H9 (cell line): ENCODE data around the gene SLC12A4. TPM values are rescaled to one million over a fixed set of nuclear protein-coding genes. Genes with fewer than 3 reads are reported as not detected.

Experiments used
- DNase-seq: peaks from one replicate; pipeline ENCODE4 v3.0.0-alpha.2; 2017
- H2AFZ ChIP-seq: one replicate; pipeline ENCODE4 v1.6.1; 2013; ENCODE audit warnings: mild to moderate bottlenecking, low read length, control low read depth, moderate library complexity
- H2AK5ac ChIP-seq: 2 replicates; pipeline ENCODE4 v1.6.1; 2013; ENCODE audit warnings: low read length, control low read depth, mixed read lengths; ENCODE audit not compliant: insufficient read length
- H2BK120ac ChIP-seq: one replicate; pipeline ENCODE4 v1.6.1; 2013; ENCODE audit warnings: low read depth, mild to moderate bottlenecking, low read length, control low read depth, inconsistent platforms; ENCODE audit not compliant: poor library complexity, severe bottlenecking
- H2BK12ac ChIP-seq: 2 replicates; pipeline ENCODE4 v1.6.1; 2013; ENCODE audit warnings: low read length, control low read depth, mixed read lengths, low read depth; ENCODE audit not compliant: insufficient read length
- H2BK15ac ChIP-seq: 2 replicates; pipeline ENCODE4 v1.6.1; 2013; ENCODE audit warnings: low read depth, low read length, control low read depth
- H2BK20ac ChIP-seq: one replicate; pipeline ENCODE4 v1.6.1; 2013; ENCODE audit warnings: low read depth, mild to moderate bottlenecking, low read length, control low read depth, inconsistent platforms; ENCODE audit not compliant: poor library complexity, severe bottlenecking
- H2BK5ac ChIP-seq: 2 replicates; pipeline ENCODE4 v1.6.1; 2013; ENCODE audit warnings: low read length, control low read depth, mixed read lengths; ENCODE audit not compliant: insufficient read length
- H3K14ac ChIP-seq: 2 replicates; pipeline ENCODE4 v1.6.1; 2013; ENCODE audit warnings: low read length, control low read depth; ENCODE audit not compliant: insufficient read depth
- H3K18ac ChIP-seq: 2 replicates; pipeline ENCODE4 v1.6.1; 2013; ENCODE audit warnings: low read depth, mild to moderate bottlenecking, mixed read lengths, low read length, control low read depth; ENCODE audit not compliant: insufficient read length
- H3K23ac ChIP-seq: 2 replicates; pipeline ENCODE4 v1.6.1; 2013; ENCODE audit warnings: low read length, control low read depth, mixed read lengths, low read depth; ENCODE audit not compliant: insufficient read length
- H3K23me2 ChIP-seq: 2 replicates; pipeline ENCODE4 v1.6.1; 2013; ENCODE audit warnings: low read depth, mild to moderate bottlenecking, mixed read lengths, low read length, control low read depth; ENCODE audit not compliant: insufficient read length, poor library complexity, severe bottlenecking
- H3K27ac ChIP-seq: 2 replicates; pipeline ENCODE4 v1.5.1; 2013; ENCODE audit warnings: low read length, control low read depth, mixed read lengths, low read depth; ENCODE audit not compliant: insufficient read length
- H3K27me3 ChIP-seq: 2 replicates; pipeline ENCODE4 v1.6.1; 2013; ENCODE audit warnings: low read length, control low read depth, inconsistent platforms; ENCODE audit not compliant: insufficient read depth
- H3K4ac ChIP-seq: 2 replicates; pipeline ENCODE4 v1.6.1; 2013; ENCODE audit warnings: low read depth, mild to moderate bottlenecking, control low read depth, inconsistent platforms, low read length, moderate library complexity
- H3K4me1 ChIP-seq: 2 replicates; pipeline ENCODE4 v1.6.1; 2013; ENCODE audit warnings: low read length, control low read depth, inconsistent platforms; ENCODE audit not compliant: insufficient read depth
- H3K4me2 ChIP-seq: 2 replicates; pipeline ENCODE4 v1.6.1; 2013; ENCODE audit warnings: low read length, control low read depth, mixed read lengths; ENCODE audit not compliant: insufficient read length, insufficient read depth
- H3K56ac ChIP-seq: 2 replicates; pipeline ENCODE4 v1.6.1; 2013; ENCODE audit warnings: low read depth, mild to moderate bottlenecking, mixed read lengths, low read length, control low read depth; ENCODE audit not compliant: insufficient read length
- H3K79me1 ChIP-seq: 2 replicates; pipeline ENCODE4 v1.6.1; 2013; ENCODE audit warnings: low read depth, mild to moderate bottlenecking, moderate library complexity, low read length, control low read depth, inconsistent platforms; ENCODE audit not compliant: insufficient read depth, poor library complexity, severe bottlenecking
- H3K79me2 ChIP-seq: 2 replicates; pipeline ENCODE4 v1.6.1; 2013; ENCODE audit warnings: low read length, control low read depth, inconsistent platforms; ENCODE audit not compliant: insufficient read depth
- H3K9ac ChIP-seq: 2 replicates; pipeline ENCODE4 v1.6.1; 2013; ENCODE audit warnings: low read length, control low read depth, mixed read lengths; ENCODE audit not compliant: insufficient read length; ENCODE audit errors: extremely low read depth
- H3K9me3 ChIP-seq: one replicate; pipeline ENCODE4 v1.6.1; 2013; ENCODE audit warnings: low read depth, low read length, inconsistent platforms; ENCODE audit not compliant: control insufficient read depth
- H3T11ph ChIP-seq: one replicate; pipeline ENCODE4 v1.6.1; 2013; ENCODE audit warnings: mild to moderate bottlenecking, low read length, control low read depth, inconsistent platforms
- H4K20me1 ChIP-seq: one replicate; pipeline ENCODE4 v1.6.1; 2013; ENCODE audit not compliant: control insufficient read depth, insufficient read length, insufficient read depth
- H4K5ac ChIP-seq: 2 replicates; pipeline ENCODE4 v1.6.1; 2013; ENCODE audit warnings: low read depth, mild to moderate bottlenecking, mixed read lengths, low read length, control low read depth; ENCODE audit not compliant: insufficient read length
- H4K8ac ChIP-seq: replicated peaks from 2 replicates; pipeline ENCODE4 v1.6.1; 2013; ENCODE audit warnings: low read length, control low read depth, mixed read lengths, low read depth; ENCODE audit not compliant: insufficient read length
- H4K91ac ChIP-seq: 2 replicates; pipeline ENCODE4 v1.6.1; 2013; ENCODE audit warnings: low read depth, mild to moderate bottlenecking, moderate library complexity, mixed read lengths, low read length, control low read depth; ENCODE audit not compliant: insufficient read length
- H3K27ac Mint-ChIP-seq, 3 experiments: 2 replicates in 2 of 3; 3 replicates in 1 of 3; pipeline ENCODE4 v1.8.0; 2020 to 2021; ENCODE audit warnings: mixed read lengths in 3 of 3, mild to moderate bottlenecking in 1 of 3, moderate library complexity in 1 of 3
- H3K27me3 Mint-ChIP-seq: 2 replicates; pipeline ENCODE4 v1.8.0; 2021; ENCODE audit warnings: low read depth, mild to moderate bottlenecking, moderate library complexity, mixed read lengths
- H3K36me3 Mint-ChIP-seq, 3 experiments: 2 replicates in 2 of 3; 3 replicates in 1 of 3; pipeline ENCODE4 v1.8.0; 2020 to 2021; ENCODE audit warnings: low read depth in 3 of 3, mixed read lengths in 3 of 3; ENCODE audit not compliant: insufficient read depth in 1 of 3
- H3K4me1 Mint-ChIP-seq, 2 experiments: 2 replicates each; pipeline ENCODE4 v1.8.0; 2020; ENCODE audit warnings: mixed read lengths in 2 of 2
- H3K4me3 Mint-ChIP-seq, 2 experiments: 2 replicates in 1 of 2; 3 replicates in 1 of 2; pipeline ENCODE4 v1.8.0; 2020 to 2021; ENCODE audit warnings: mild to moderate bottlenecking in 2 of 2, mixed read lengths in 2 of 2, moderate library complexity in 1 of 2
- H3K9me3 Mint-ChIP-seq, 2 experiments: 2 replicates in 1 of 2; 3 replicates in 1 of 2; pipeline ENCODE4 v1.8.0; 2020; ENCODE audit warnings: mild to moderate bottlenecking in 2 of 2, mixed read lengths in 2 of 2, moderate library complexity in 1 of 2
- CTCF ChIP-seq: fragments of 200-600 bp; sonication (generic); conservative IDR thresholded peaks from 3 replicates; pipeline ENCODE4 v1.8.0; 2021; ENCODE audit warnings: antibody characterized with exemption, mild to moderate bottlenecking
- WGBS: extraction: QIAGEN DNeasy Blood & Tissue Kit; methylation state at CpG from one replicate; pipeline ENCODE4 v1.1.7; 2013; ENCODE audit warnings: missing lambda C conversion rate, low lambda C conversion rate, mixed read lengths; ENCODE audit not compliant: insufficient read length; ENCODE audit errors: extremely low coverage; 5-methylcytosine and 5-hydroxymethylcytosine counted together
- total RNA-seq: library from RNA; stranded (reverse); gene quantifications from 2 replicates; pipeline ENCODE4 v1.2.1, GENCODE V29; 2021

The SLC12A4 gene
- total RNA-seq, 1 experiment from 2014 or later: 46.7 TPM

GRCh38 chr16:67922221-67922620, 46.2 kb downstream of the SLC12A4 start:
- no peak overlapping the region for H3K27ac ChIP-seq
- H3K4ac ChIP-seq: no peak overlapping the region
- no peaks in the 10 kb centered on the region for H3K9me3 Mint-ChIP-seq
- no peak overlapping the region for H2BK120ac ChIP-seq
- no peak overlapping the region for H3K4me2 ChIP-seq
- peaks cover 2 to 9% (median 5%) of the 10 kb centered on the region in 3 experiments; a peak in 4 of 7 replicates for H3K36me3 Mint-ChIP-seq
- H3K79me1 ChIP-seq: no peaks in the 10 kb centered on the region
- H3K56ac ChIP-seq: no peak overlapping the region
- no peak for DNase-seq
- no peak overlapping the region for H4K91ac ChIP-seq
- peaks cover 10 to 16% of the 10 kb centered on the region in 2 experiments; a peak in 3 of 4 replicates for H3K4me1 Mint-ChIP-seq
- WGBS: no CpG with 5 or more reads among the region's 5 CpGs
- no peak overlapping the region for H2BK20ac ChIP-seq
- no peaks in the 10 kb centered on the region for H3K23me2 ChIP-seq
- no peak overlapping the region for H3K14ac ChIP-seq
- no peak overlapping the region for H2AFZ ChIP-seq
- no peaks in the 10 kb centered on the region for H3K79me2 ChIP-seq
- H4K5ac ChIP-seq: no peak overlapping the region
- no peaks in the 10 kb centered on the region for H3K4me1 ChIP-seq
- H2BK15ac ChIP-seq: no peak overlapping the region
- no peak overlapping the region for H3K18ac ChIP-seq
- H2AK5ac ChIP-seq: no peak overlapping the region
- no peak overlapping the region; a peak in 1 of 5 replicates for H3K4me3 Mint-ChIP-seq
- H3K23ac ChIP-seq: no peak overlapping the region
- no peaks in the 10 kb centered on the region for H3K27me3 Mint-ChIP-seq
- TF ChIP-seq CTCF: no peak
- no peak overlapping the region; a peak in 2 of 7 replicates for H3K27ac Mint-ChIP-seq
- no peak overlapping the region for H2BK5ac ChIP-seq
- no peak overlapping the region for H4K8ac ChIP-seq
- H3K9me3 ChIP-seq: no peaks in the 10 kb centered on the region
- no peaks in the 10 kb centered on the region for H4K20me1 ChIP-seq
- no peak overlapping the region for H3K9ac ChIP-seq
- H3T11ph ChIP-seq: no peak overlapping the region
- no peaks in the 10 kb centered on the region for H3K27me3 ChIP-seq
- H2BK12ac ChIP-seq: no peak overlapping the region
